ENCODE results near the gene PDP2. TPM values are rescaled to one million over a fixed set of nuclear protein-coding genes. Genes with fewer than 3 reads are reported as not detected.
A peak's percentile ranks its signal among the peaks of the same experiment; 100 is the strongest.

The PDP2 gene
- total and polyA plus RNA-seq, 9 of the 15 experiments (the other 6 are each of a cell fraction or from before 2014, with no cell fraction given) = 2.5 to 24.3 (median 7.2) TPM

DNA sequence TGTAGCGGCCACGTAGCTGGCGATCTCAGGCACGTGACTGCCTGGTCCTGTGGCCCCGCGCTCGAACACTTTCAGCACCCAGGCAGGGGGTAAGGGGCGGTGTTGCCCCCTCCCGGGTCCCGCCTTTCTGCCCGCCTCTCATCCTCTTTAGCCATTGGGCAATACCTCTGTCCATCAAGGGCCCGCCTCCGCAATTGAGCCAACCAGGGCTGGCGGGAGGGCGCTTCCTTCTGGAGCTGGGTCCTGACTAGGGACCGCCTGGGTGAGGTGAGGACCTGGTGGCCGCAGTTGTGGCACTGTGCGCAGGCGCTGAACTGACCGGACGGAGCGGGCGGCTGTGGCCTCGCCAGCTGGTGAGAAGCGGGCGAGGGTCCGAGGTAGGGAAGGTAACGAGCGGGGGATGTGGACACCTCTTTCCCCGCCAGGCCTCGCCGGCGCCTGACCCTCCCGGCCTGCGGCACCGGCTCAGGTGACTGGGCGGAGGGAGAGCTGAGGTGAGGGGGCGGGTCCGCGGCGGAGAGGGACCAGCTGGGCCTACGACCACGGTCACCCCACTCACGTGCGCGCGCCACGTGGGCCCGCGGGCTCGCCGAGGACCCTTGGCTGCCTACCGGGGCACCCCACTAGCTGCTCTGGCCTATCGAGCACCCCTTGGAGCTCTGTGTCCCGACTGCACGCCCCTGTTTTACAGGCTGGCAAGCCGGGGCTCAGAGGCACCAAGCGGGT, at the start of gene PDP2 (continued):
- peak; percentile 72 for TF ChIP-seq RB1 (IDR thresholded peaks at IDR 0.05; ENCODE audit: low read depth)
- TF ChIP-seq, protein P1, sequence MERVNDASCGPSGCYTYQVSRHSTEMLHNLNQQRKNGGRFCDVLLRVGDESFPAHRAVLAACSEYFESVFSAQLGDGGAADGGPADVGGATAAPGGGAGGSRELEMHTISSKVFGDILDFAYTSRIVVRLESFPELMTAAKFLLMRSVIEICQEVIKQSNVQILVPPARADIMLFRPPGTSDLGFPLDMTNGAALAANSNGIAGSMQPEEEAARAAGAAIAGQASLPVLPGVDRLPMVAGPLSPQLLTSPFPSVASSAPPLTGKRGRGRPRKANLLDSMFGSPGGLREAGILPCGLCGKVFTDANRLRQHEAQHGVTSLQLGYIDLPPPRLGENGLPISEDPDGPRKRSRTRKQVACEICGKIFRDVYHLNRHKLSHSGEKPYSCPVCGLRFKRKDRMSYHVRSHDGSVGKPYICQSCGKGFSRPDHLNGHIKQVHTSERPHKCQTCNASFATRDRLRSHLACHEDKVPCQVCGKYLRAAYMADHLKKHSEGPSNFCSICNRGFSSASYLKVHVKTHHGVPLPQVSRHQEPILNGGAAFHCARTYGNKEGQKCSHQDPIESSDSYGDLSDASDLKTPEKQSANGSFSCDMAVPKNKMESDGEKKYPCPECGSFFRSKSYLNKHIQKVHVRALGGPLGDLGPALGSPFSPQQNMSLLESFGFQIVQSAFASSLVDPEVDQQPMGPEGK (CRISPR knock-in tag; IDR thresholded peaks at IDR 0.05; ENCODE audit: borderline replicate concordance) = no peak
- peak; percentile 0; the same call in 1 of the 2 replicates for TF ChIP-seq ETV5 (CRISPR knock-in tag; IDR thresholded peaks at IDR 0.05; ENCODE audit: low read depth)
- no peak for TF ChIP-seq RBM39 (optimal IDR thresholded peaks at IDR 0.05; ENCODE audit: low read depth, low read length)
- no peak for TF ChIP-seq CBX1 (IDR thresholded peaks at IDR 0.05; ENCODE audit: low read depth)
- TF ChIP-seq, protein P2, sequence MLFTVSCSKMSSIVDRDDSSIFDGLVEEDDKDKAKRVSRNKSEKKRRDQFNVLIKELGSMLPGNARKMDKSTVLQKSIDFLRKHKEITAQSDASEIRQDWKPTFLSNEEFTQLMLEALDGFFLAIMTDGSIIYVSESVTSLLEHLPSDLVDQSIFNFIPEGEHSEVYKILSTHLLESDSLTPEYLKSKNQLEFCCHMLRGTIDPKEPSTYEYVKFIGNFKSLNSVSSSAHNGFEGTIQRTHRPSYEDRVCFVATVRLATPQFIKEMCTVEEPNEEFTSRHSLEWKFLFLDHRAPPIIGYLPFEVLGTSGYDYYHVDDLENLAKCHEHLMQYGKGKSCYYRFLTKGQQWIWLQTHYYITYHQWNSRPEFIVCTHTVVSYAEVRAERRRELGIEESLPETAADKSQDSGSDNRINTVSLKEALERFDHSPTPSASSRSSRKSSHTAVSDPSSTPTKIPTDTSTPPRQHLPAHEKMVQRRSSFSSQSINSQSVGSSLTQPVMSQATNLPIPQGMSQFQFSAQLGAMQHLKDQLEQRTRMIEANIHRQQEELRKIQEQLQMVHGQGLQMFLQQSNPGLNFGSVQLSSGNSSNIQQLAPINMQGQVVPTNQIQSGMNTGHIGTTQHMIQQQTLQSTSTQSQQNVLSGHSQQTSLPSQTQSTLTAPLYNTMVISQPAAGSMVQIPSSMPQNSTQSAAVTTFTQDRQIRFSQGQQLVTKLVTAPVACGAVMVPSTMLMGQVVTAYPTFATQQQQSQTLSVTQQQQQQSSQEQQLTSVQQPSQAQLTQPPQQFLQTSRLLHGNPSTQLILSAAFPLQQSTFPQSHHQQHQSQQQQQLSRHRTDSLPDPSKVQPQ (CRISPR knock-in tag; IDR thresholded peaks at IDR 0.05; ENCODE audit: borderline replicate concordance) = peak; percentile 70; the same call in 1 of the 2 replicates
- no peak; the same call in 1 of the 2 replicates for TF ChIP-seq CREB1 (IDR thresholded peaks at IDR 0.05)
- no peak for TF ChIP-seq CREB1 (CRISPR knock-in tag; IDR thresholded peaks at IDR 0.05)
- TF ChIP-seq POLR2G (IDR thresholded peaks at IDR 0.05; ENCODE audit: low read depth, low read length) = peak; percentile 85
- no peak for TF ChIP-seq NFE2 (IDR thresholded peaks at IDR 0.05; ENCODE audit: low read depth)
- TF ChIP-seq SRF (CRISPR knock-in tag; IDR thresholded peaks at IDR 0.05) = 0 out of 4 replicates have a peak, but pooled peaks of 1 of the 2 experiments have one; percentile 5
- TF ChIP-seq HLTF (IDR thresholded peaks at IDR 0.05) = no peak
- TF ChIP-seq NCOA6 (IDR thresholded peaks at IDR 0.05) = peak; percentile 82
- TF ChIP-seq, protein P3, sequence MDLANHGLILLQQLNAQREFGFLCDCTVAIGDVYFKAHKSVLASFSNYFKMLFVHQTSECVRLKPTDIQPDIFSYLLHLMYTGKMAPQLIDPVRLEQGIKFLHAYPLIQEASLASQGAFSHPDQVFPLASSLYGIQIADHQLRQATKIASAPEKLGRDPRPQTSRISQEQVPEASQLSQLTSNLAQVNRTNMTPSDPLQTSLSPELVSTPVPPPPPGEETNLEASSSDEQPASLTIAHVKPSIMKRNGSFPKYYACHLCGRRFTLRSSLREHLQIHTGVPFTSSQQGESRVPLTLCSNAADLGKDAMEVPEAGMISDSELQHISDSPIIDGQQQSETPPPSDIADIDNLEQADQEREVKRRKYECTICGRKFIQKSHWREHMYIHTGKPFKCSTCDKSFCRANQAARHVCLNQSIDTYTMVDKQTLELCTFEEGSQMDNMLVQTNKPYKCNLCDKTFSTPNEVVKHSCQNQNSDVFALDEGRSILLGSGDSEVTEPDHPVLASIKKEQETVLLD (IDR thresholded peaks at IDR 0.05) = peak; percentile 27; the same call in 1 of the 2 replicates
- peak; percentile 19; the same call in 1 of the 2 replicates for TF ChIP-seq ZBTB17 (CRISPR knock-in tag; IDR thresholded peaks at IDR 0.05)
- peak; percentile 89 for TF ChIP-seq NEUROD1 (IDR thresholded peaks at IDR 0.05; ENCODE audit: borderline replicate concordance, low read depth, low read length, partially characterized antibody)
- TF ChIP-seq, protein P4, sequence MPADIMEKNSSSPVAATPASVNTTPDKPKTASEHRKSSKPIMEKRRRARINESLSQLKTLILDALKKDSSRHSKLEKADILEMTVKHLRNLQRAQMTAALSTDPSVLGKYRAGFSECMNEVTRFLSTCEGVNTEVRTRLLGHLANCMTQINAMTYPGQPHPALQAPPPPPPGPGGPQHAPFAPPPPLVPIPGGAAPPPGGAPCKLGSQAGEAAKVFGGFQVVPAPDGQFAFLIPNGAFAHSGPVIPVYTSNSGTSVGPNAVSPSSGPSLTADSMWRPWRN (IDR thresholded peaks at IDR 0.05; ENCODE audit: low read depth) = no peak
- TF ChIP-seq RBM25 (IDR thresholded peaks at IDR 0.05; ENCODE audit: low read depth, low read length, severe bottlenecking) = peak; percentile 96
- peak; percentile 81 to 94; a peak in 3 of 4 replicates for TF ChIP-seq SIN3A (IDR thresholded peaks at IDR 0.05; ENCODE audit: borderline replicate concordance in 2 of 2, control insufficient read depth in 1 of 2, low read depth in 2 of 2, low read length in 2 of 2)

All from K562 (cell line).